ENCODE results near the gene ABCD3.
A peak's percentile ranks its signal among the peaks of the same experiment; 100 is the strongest.

The ABCD3 gene

GRCh38 chr1:94456736-94457135, 38.5 kb downstream of the ABCD3 start:
- no peak for TF ChIP-seq CTCF (IDR thresholded peaks at IDR 0.05; ENCODE audit: control insufficient read depth, extremely low read depth, insufficient read depth)
- no peak for DNase-seq (ENCODE audit: low read depth)
- H3K4me3 ChIP-seq (ENCODE audit: low read depth, low read length) = no peak overlapping the region

DNA sequence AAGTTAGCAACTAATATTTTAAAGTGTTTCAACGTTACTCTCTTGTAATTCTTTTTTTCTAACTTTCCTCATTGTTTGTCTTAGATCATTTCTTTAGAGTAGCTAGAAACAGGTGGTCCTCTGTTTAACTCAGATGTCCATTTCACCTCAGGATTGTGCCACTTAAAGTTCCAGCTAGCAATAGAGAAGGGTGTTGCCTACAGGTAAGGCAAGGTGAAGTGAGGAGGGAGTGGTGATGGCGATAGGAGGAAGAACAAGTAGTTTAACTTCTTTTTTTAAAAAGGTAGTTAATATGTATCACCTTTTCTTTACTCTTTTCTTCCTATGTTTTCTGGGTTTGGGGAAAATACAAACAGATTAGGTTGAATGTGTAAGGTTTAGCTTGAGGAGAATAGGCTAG, 44.4 kb downstream of the ABCD3 start:
- no peak overlapping the region for H3K4me3 ChIP-seq (ENCODE audit: low read depth, low read length)
- TF ChIP-seq CTCF (IDR thresholded peaks at IDR 0.05; ENCODE audit: control insufficient read depth, extremely low read depth, insufficient read depth) = no peak
- no peak for DNase-seq (ENCODE audit: low read depth)

DNA sequence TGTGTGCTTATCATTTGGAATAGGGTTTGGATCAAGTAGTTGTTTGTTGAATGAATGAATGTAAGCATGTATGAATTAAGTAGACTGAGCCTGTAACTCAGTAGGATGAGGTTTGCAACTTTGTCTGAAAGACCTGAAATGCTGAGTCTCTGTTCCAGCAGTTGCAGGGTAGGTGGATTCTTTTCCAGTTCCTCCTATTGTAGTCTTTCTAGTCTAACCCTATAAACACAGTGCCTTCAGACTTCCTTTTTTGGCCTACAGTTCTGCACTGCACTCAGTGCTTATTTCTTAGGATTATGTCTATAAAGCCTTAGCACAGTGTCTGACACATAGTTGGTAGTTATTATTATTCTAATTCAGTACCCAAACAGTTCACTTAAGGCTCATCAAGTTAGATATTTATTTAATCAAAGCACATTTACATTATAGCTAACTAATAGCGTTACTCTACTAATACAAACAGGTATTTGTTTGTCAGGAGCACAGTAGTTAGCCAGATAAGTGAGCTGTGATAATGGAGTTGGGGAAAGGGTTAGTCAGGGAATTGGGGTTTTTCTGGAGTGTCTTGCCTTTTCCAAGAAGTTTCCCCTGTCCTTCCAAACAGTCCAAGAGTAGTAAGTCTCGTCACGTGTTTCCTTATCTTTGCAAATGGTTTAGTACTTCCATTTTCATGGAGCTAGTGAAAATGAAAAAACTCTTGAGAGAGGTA, 45.0 kb downstream of the ABCD3 start:
- H3K4me3 ChIP-seq (ENCODE audit: low read depth, low read length) = no peak overlapping the region
- no peak for TF ChIP-seq CTCF (IDR thresholded peaks at IDR 0.05; ENCODE audit: control insufficient read depth, extremely low read depth, insufficient read depth)
- no peak for DNase-seq (ENCODE audit: low read depth)

DNA sequence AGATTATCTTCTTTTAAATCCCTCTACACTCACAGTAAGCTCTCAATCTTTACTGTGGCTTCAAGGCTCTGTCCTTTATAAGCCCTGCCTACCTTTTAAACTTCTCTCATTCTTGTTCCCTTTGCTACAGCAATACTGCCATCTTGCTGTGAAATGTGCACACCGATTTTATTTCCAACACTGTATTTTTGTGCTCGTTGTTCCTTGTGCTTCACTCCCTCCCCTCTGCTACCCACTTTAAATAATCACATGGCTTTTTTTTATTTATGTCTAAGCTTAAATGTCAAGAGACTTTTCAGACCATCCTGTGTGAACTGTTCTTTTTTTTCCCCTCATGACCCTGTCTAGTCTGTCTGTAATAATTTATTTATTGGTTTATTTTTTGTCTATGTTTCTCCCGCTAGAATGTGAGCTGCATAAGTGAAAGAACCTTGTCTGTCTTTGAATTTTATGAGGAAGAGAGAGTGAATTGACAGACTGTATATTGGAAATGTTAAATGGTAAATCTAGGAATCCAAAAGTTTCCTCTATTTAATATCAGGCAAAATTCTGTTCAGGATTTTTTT, 45.7 kb downstream of the ABCD3 start:
- TF ChIP-seq CTCF (IDR thresholded peaks at IDR 0.05; ENCODE audit: control insufficient read depth, extremely low read depth, insufficient read depth) = peak; percentile 69
- H3K4me3 ChIP-seq (ENCODE audit: low read depth, low read length) = no peak overlapping the region
- DNase-seq (ENCODE audit: low read depth) = peak; percentile 33

DNA sequence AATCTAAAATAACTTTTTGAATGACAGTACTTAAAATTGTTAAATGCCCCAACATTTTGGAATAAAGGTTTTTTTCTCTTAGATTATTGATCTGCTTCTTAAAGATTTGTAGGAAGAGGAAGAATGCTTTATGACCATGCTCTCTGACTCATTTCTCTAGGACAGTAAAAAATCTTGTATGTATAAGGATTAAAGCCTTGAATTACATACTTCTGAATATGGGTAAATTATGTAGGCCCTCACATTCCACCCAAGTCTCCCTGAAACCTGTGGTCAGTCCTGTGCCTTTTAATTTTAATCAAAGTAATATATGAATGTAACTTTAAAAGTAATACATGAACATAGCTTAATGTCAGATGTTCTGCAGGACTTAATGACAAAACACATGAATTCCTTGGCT, 50.5 kb downstream of the ABCD3 start:
- no peak for DNase-seq (ENCODE audit: low read depth)
- H3K4me3 ChIP-seq (ENCODE audit: low read depth, low read length) = no peak overlapping the region
- no peak for TF ChIP-seq CTCF (IDR thresholded peaks at IDR 0.05; ENCODE audit: control insufficient read depth, extremely low read depth, insufficient read depth)

DNA sequence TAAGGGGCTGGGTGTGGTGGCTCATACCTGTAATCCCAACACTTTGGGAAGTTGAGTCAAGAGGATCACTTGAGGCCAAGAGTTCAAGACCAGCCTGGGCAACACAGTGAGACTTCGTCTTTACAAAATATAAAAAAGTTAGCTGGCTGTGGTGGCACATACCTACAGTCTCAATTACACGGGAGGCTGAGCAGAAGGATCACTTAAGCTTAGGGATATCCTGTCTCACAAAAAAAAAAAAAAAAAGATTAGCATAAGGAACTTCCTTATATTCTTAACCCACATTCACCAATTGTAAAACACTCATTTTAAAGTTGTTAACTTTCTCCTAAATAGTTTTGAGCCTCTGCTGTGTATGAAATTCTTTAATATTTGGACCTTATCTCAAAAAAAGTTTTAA, 53.1 kb downstream of the ABCD3 start:
- DNase-seq (ENCODE audit: low read depth) = no peak
- TF ChIP-seq CTCF (IDR thresholded peaks at IDR 0.05; ENCODE audit: control insufficient read depth, extremely low read depth, insufficient read depth) = no peak
- H3K4me3 ChIP-seq (ENCODE audit: low read depth, low read length) = no peak overlapping the region

GRCh38 chr1:94475232-94475631, 57.0 kb downstream of the ABCD3 start:
- H3K4me3 ChIP-seq (ENCODE audit: low read depth, low read length) = no peak overlapping the region
- no peak for DNase-seq (ENCODE audit: low read depth)
- no peak for TF ChIP-seq CTCF (IDR thresholded peaks at IDR 0.05; ENCODE audit: control insufficient read depth, extremely low read depth, insufficient read depth)

Data from LNCaP clone FGC (cell line).